Keratinocyte (primary cell): ENCODE data around the gene TMEM129. TPM values are rescaled to one million over a fixed set of nuclear protein-coding genes. Genes with fewer than 3 reads are reported as not detected.

Source experiments
- DNase-seq: peaks from one replicate; pipeline ENCODE4 v3.0.0-alpha.2; 2011; ENCODE audit warnings: low read depth, missing footprints, low spot score
- FAIRE-seq: peaks from 2 replicates; lab custom pipeline; 2011; peaks lifted over from hg19 to GRCh38; lab: Jason Lieb, UNC
- H2AFZ ChIP-seq: 2 replicates; pipeline ENCODE4 v1.6.0; 2012; ENCODE audit warnings: low read length, control low read depth, inconsistent platforms; ENCODE audit not compliant: control insufficient read depth
- H3K27ac ChIP-seq: 2 replicates; pipeline ENCODE4 v1.5.1; 2011; ENCODE audit warnings: low read length; ENCODE audit not compliant: control insufficient read depth, insufficient read depth
- H3K27me3 ChIP-seq: 3 replicates; pipeline ENCODE4 v1.6.0; 2011; ENCODE audit warnings: low read length; ENCODE audit not compliant: control insufficient read depth, insufficient read depth; ENCODE audit errors: extremely low read depth
- H3K36me3 ChIP-seq, 2 experiments: 2 replicates in 1 of 2; 3 replicates in 1 of 2; pipeline ENCODE4 v1.5.1; 2011; ENCODE audit warnings: low read length in 2 of 2, mild to moderate bottlenecking in 1 of 2; ENCODE audit not compliant: control insufficient read depth in 2 of 2, insufficient read depth in 2 of 2; ENCODE audit errors: extremely low read depth in 1 of 2
- H3K4me1 ChIP-seq: 3 replicates; pipeline ENCODE4 v1.5.1; 2011; ENCODE audit warnings: low read length; ENCODE audit not compliant: control insufficient read depth, insufficient read depth; ENCODE audit errors: extremely low read depth
- H3K4me2 ChIP-seq: 3 replicates; pipeline ENCODE4 v1.6.0; 2011; ENCODE audit warnings: low read depth, low read length; ENCODE audit not compliant: control insufficient read depth, insufficient read depth; ENCODE audit errors: extremely low read depth
- H3K4me3 ChIP-seq, 3 experiments: fragments of 200-600 bp in 1 of 3; sonication (generic) in 1 of 3; 2 replicates in 2 of 3; 3 replicates in 1 of 3; pipeline ENCODE4 v1.5.1; 2011 to 2016; ENCODE audit warnings: low read length in 3 of 3, mild to moderate bottlenecking in 3 of 3, control low read depth in 2 of 3, inconsistent platforms in 1 of 3, low read depth in 1 of 3, mixed read lengths in 1 of 3, mixed run types in 1 of 3, moderate library complexity in 1 of 3; ENCODE audit not compliant: control insufficient read depth in 2 of 3, insufficient read depth in 2 of 3; ENCODE audit errors: extremely low read depth in 1 of 3
- H3K79me2 ChIP-seq: 2 replicates; pipeline ENCODE4 v1.6.0; 2012; ENCODE audit warnings: low read length; ENCODE audit not compliant: control insufficient read depth, insufficient read depth
- H3K9ac ChIP-seq: 3 replicates; pipeline ENCODE4 v1.6.0; 2011; ENCODE audit warnings: low read length; ENCODE audit not compliant: control insufficient read depth, insufficient read depth; ENCODE audit errors: extremely low read depth
- H3K9me1 ChIP-seq: 3 replicates; pipeline ENCODE4 v1.6.0; 2011; ENCODE audit warnings: low read length; ENCODE audit not compliant: control insufficient read depth, insufficient read depth; ENCODE audit errors: extremely low read depth
- H3K9me3 ChIP-seq: 2 replicates; pipeline ENCODE4 v1.5.1; 2012; ENCODE audit warnings: low read depth, low read length; ENCODE audit not compliant: control insufficient read depth
- H4K20me1 ChIP-seq: 3 replicates; pipeline ENCODE4 v1.6.0; 2011; ENCODE audit warnings: low read length; ENCODE audit not compliant: control insufficient read depth, insufficient read depth; ENCODE audit errors: extremely low read depth
- EZH2 ChIP-seq: IDR thresholded peaks from one replicate; pipeline ENCODE4 v1.6.1; 2012; ENCODE audit warnings: inconsistent platforms, mild to moderate bottlenecking, low read length, moderate library complexity
- dilution Hi-C: fragments of 300-500 bp; cut with MboI; formaldehyde crosslinking; loops from one replicate; pipeline ENCODE4 v1.7.0; 2020; ENCODE audit warnings: low sequenced_read_pairs; ENCODE audit not compliant: extremely low pct_ligation_motif_present
- polyA plus RNA-seq, 5 experiments: library from polyadenylated mRNA; depleted of rRNA in 3 of 5; stranded (reverse) in 3 of 5; stranded (forward) in 1 of 5; unstranded in 1 of 5; fragments of >200 nt; gene quantifications; 1 replicate in 1 of 5; 2 replicates in 3 of 5; 3 replicates in 1 of 5; pipeline versions ENCODE4 v1.2.1 to v1.2.3, GENCODE V29; 2011 to 2012; ENCODE audit warnings: missing spikeins in 2 of 5, low read depth in 1 of 5, low replicate concordance in 1 of 5
- TF ChIP-seq, protein P1 (sequence below), 3 experiments: IDR thresholded peaks in 1 of 3; conservative IDR thresholded peaks in 1 of 3; optimal IDR thresholded peaks in 1 of 3; 2 replicates in 2 of 3; 3 replicates in 1 of 3; pipeline versions ENCODE3 to v1.5.1; 2011; ENCODE audit warnings: low read length in 3 of 3, mild to moderate bottlenecking in 3 of 3, moderate library complexity in 2 of 3, control low read depth in 1 of 3, inconsistent platforms in 1 of 3; ENCODE audit not compliant: insufficient read depth in 2 of 3; ENCODE audit errors: extremely low read depth in 1 of 3

The TMEM129 gene
- polyA plus RNA-seq, 1 donor (not counting 4 experiments of a cell fraction or from before 2014, with no cell fraction given) = 11.7 TPM

DNA sequence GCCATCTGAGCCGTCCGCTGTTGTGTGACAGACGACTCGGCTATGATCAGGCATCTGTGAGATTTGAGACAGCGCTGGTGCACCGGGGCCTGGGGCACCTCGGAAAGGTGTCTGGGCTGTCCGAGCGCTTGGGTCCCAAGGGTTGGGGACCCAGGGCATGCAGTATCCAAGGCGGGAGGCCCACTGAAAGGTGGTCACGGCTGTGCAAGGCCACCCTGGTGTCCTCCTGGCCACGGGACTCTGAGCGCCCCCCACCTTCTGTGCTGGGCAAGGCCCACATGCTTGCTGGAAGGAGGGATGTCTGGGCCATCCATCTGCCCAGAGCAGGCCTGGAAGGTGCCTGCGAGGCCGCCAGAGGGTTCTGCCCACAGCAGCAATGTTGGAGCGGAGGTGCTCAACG lies 20.1 kb upstream of the TMEM129 start:
- Histone ChIP-seq H3K4me3 (no peak overlapping the region), H3K79me2 (no peaks in the 10 kb centered on the region), H3K4me2 (no peak overlapping the region), H3K9me1 (no peaks in the 10 kb centered on the region), H4K20me1 (no peaks in the 10 kb centered on the region), H3K27me3 (no peaks in the 10 kb centered on the region), H3K27ac (no peak overlapping the region), H2AFZ (no peak overlapping the region), H3K9ac (no peak overlapping the region), H3K9me3 (peaks cover 17% of the 10 kb centered on the region), H3K4me1 (no peaks in the 10 kb centered on the region), H3K36me3 (peaks cover 16 to 41% of the 10 kb centered on the region in 2 experiments)
- dilution Hi-C loops = no loop called here
- TF ChIP-seq, protein P1, sequence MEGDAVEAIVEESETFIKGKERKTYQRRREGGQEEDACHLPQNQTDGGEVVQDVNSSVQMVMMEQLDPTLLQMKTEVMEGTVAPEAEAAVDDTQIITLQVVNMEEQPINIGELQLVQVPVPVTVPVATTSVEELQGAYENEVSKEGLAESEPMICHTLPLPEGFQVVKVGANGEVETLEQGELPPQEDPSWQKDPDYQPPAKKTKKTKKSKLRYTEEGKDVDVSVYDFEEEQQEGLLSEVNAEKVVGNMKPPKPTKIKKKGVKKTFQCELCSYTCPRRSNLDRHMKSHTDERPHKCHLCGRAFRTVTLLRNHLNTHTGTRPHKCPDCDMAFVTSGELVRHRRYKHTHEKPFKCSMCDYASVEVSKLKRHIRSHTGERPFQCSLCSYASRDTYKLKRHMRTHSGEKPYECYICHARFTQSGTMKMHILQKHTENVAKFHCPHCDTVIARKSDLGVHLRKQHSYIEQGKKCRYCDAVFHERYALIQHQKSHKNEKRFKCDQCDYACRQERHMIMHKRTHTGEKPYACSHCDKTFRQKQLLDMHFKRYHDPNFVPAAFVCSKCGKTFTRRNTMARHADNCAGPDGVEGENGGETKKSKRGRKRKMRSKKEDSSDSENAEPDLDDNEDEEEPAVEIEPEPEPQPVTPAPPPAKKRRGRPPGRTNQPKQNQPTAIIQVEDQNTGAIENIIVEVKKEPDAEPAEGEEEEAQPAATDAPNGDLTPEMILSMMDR (optimal IDR thresholded peaks at IDR 0.05 in 1 of 3, IDR thresholded peaks at IDR 0.05 in 1 of 3, conservative IDR thresholded peaks at IDR 0.05 in 1 of 3; ENCODE audit: extremely low read depth in 1 of 3, insufficient read depth in 2 of 3, low read length in 3 of 3) = no peak
- no peak for TF ChIP-seq EZH2
- FAIRE-seq = no peak
- no peak for DNase-seq

DNA sequence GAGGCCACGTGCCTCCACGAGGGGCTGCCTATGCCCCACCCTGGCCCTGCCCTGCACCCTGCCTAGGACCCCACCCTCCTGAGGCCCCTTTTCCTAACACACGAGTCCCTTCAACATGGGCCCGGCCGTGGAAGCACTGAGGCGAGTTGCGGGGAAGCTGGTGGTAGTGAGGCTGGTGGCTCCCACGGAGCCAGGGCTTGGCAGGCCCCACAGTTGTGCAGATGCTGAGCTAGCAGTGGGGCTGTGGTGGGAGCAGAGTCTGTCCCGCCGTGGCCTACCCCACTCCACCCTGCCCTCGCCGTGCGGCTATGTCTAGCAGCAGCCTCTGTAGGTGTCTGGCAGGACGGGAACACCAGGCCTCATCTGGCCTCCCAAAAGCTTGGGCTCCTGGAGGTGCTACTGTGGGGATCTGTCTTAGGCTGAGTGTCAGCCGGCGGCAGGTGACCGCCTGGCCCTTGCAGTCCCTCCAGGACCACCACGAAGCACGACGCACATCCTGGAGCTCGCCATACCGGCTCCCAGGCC lies 19.0 kb upstream of the TMEM129 start:
- Histone ChIP-seq H3K9me3 (peaks cover 17% of the 10 kb centered on the region), H4K20me1 (no peaks in the 10 kb centered on the region), H3K9ac (no peak overlapping the region), H3K4me2 (no peak overlapping the region), H3K4me1 (no peaks in the 10 kb centered on the region), H3K27ac (no peak overlapping the region), H3K4me3 (no peak overlapping the region), H3K79me2 (no peaks in the 10 kb centered on the region), H3K36me3 (peaks cover 19 to 51% of the 10 kb centered on the region in 2 experiments), H2AFZ (no peak overlapping the region), H3K27me3 (no peaks in the 10 kb centered on the region), H3K9me1 (no peaks in the 10 kb centered on the region)
- dilution Hi-C loops = no loop called here
- TF ChIP-seq, protein P1 (optimal IDR thresholded peaks at IDR 0.05 in 1 of 3, IDR thresholded peaks at IDR 0.05 in 1 of 3, conservative IDR thresholded peaks at IDR 0.05 in 1 of 3; ENCODE audit: extremely low read depth in 1 of 3, insufficient read depth in 2 of 3, low read length in 3 of 3) = no peak
- TF ChIP-seq EZH2 = no peak
- DNase-seq = no peak
- FAIRE-seq = no peak
